Glomerular endothelial cell (primary cell): Measurements from ENCODE around the gene ATP2A3. TPM values are rescaled to one million over a fixed set of nuclear protein-coding genes. Genes with fewer than 3 reads are reported as not detected.

Experiments used
- DNase-seq: peaks from one replicate; pipeline ENCODE4 v3.0.0-alpha.2; 2011; ENCODE audit warnings: low read depth, low spot score; ENCODE audit errors: extremely low read depth
- total RNA-seq: library from RNA; depleted of rRNA; stranded (reverse); fragments of >200 nt; gene quantifications from 2 replicates; pipeline ENCODE4 v1.2.3, GENCODE V29; 2015

The ATP2A3 gene
- total RNA-seq, 1 donor from 2014 or later: 0.53 TPM

DNA sequence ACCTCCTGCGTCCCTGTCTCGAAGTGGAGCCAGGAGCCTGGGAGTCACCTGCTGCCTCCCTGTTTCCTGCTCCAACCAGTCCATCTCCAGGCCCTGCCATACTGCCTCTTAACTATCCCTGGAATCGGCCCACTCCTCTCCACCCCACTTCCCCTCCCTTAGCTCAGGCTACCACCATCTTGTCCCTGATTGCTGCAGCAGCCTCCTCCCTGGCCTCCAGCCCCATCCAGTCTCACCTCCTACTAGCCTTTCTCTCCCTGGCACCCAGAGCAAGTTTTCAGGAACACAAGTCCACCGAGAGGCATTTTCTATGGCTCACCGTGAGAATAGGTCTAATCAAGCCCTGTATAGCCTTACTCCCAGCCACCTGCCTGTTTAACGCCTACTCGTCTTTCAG, 70.5 kb downstream of the ATP2A3 start:
- no peak for DNase-seq

DNA sequence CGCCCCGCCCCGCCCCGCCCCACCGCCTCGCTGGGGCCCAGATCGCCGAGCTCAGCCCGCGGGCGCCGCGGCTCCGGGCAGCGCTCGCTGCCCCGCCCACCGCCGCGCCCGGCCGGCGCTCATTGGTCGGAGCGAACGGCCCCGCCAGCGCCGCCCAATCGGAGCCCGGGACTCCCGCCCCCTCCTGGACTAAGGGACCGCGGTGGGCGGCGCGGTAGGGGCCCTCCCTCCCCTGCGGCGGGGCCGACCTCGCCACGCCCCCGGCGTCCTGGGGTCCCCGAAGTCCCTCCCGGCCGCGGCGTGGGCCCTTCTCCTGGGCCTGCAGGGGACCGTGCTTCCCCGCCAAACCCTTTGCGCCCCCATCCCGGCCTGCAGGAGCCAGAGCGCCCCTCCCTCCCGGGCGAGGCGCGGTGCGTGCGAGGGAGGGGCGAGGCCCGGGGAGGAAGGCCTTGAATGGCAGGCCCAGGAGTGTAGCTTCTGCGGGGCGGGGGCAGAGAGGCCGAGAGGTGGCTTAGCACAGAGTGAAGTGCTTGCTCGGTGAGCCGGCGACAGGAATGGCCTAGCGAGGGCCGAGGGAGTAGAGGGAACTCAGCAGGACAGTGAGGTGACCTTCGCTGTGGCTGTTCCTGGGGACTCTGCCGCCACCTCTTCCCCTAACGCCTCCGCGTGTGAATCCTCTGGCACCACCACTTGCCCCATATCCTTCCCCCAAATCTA, 71.1 kb downstream of the ATP2A3 start, which contains the start of gene CAMKK1:
TSS of gene CAMKK1 (minus strand) at position 51 of the 717 bp plus-strand sequence. CDS start 7,366 bp downstream, outside the sequence.
- DNase-seq: no peak

DNA sequence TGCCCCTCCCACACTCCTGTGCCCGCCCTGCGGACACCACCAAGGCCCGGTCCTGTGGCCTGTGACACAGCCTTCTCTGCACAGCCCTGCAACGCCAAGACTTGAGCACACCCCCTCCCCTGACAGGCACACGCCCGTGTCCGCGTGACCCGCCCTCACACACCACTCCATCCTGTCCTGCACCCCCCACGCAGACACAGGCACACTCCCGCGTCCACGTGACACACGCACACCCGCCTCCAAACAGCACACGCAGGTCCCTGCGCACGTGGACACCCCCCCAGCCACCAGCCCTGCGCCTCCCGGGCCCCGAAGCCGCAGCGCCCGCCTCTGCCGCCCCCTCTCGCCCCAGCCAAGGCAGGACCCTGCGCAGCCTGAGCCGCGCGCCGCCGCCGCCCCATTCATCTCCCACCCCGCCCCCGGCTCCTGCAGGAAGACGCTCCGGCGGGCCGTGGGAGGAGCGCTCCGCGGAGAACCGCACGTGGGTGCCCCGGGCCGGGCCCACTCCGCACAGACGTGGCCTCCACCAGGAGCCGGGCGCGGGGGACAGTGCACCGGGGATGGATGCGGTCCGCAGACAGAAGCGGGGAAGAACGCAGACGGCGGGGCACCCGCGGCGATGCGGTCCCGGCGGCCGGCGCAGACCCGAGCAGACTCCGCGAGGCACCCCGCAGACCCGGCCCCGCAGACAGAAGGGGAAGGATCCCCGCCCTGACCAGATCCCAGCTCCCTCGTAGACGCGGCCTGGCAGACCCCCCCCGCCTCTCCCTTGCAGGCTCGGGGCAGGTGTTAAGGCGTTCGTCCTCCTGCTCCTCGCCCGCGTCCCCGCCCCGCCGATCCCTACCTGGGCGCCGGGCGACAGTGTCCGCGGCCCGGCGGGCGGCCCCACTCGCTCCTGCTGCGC, 71.9 kb downstream of the ATP2A3 start:
- no peak for DNase-seq

DNA sequence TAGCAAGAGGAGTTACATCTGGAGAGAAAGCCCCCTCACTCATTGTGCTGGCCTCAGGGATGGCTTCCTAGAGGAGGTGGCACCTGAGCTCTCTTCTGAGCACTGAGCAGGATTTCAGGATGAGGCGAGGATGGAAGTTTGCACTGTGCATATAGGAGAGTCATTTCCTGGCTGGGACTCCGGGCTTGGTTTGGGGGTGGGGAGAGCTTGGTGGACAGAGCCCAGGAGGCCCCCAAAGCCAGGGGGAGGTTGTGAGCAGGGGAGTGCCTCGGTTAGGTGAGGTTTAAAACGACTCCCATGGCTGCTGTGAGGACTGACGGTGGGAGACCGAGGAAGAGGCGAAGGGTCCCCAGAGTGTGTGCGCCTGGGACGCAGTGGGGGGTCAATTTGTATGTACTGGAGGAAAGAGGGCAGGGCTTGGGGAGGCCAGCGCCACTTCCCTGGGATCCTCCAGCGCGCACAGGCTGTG, 72.6 kb downstream of the ATP2A3 start:
- no peak for DNase-seq

DNA sequence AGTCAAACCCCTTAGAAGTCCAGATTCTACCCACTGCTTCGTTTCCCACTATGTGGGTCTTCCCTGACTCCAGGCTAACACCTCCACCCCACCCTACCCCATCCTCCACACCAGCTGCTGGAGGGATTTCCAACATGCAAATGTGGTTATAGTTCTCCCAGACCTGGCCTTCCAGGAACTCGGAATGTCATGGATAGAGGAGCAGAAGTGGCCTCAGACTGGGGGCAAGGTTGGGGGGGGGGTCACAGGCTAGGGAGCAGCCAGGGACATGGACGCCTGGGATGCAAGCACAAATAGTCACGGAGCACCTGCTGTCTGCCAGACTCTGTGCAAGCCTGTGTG, 73.4 kb downstream of the ATP2A3 start:
- no peak for DNase-seq

DNA sequence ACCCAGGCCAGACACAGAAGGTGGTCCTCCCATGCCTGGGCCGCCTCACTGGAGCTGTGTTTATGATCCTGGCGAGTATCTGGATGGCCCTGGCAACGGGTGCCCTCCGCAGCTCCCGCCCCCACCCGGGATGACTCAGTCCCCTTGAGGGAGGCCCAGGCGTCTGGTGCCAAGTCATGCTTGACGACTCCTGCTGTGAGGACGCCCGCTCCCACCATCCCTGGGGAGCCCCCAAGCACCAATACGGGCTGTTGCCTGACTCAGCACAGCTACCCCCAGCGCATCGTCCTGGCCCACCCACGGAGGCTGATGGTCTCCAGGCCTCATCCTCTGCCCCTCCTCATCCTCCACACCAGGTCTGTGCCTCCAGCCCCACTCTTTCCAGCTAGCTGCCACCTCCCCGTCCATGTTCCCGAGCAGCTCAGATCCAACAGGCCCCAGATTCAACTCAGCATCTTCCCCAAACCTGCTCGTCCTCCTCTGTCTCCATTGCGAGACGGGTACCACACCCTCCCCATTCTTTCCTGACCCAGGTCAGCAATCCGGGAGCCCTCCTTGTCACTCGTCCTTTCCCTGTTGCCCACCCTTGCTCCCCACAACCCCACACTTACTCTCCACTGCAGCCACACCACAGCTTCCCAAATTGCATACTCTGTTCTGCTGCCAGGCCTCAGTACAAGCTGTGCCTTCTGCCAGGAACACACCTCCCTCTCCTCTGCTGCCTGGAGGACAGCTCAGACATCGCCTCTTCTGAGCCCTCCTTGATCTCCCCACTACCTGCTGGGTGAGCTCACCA, 74.0 kb downstream of the ATP2A3 start:
- no peak for DNase-seq

DNA sequence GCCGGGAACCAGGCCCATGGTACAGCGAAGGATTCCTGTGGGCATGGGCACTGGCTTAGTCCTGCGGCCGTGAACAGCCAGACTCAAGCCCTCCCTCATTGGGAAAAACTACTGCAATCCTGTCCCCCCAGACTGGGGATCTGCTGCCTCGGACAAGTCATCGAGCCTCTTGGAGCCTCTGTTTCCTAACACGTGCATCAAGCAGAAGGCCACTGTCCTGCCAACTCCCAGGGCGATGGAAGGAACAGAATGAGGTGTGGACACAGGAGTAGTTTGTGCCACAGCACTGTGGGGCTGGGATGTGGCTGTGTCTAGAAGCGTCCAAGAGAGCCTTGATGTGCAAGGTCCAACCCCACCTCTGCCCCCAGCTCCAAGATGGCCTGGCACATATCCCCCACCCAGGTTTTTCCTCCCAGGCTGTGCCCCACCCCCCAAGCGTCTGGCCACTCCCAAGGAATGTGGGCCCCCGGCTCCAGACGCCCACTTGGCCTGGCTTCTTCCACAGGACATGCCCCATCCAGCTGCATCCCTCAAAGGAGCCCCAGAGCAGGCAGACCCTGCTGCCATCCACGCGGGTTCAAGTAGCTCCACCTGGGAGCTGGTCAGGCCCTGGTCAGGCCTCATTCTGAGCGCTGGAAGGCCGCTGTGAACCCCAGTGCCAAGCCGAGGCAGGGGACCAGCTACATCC, 74.8 kb downstream of the ATP2A3 start:
- DNase-seq: no peak

DNA sequence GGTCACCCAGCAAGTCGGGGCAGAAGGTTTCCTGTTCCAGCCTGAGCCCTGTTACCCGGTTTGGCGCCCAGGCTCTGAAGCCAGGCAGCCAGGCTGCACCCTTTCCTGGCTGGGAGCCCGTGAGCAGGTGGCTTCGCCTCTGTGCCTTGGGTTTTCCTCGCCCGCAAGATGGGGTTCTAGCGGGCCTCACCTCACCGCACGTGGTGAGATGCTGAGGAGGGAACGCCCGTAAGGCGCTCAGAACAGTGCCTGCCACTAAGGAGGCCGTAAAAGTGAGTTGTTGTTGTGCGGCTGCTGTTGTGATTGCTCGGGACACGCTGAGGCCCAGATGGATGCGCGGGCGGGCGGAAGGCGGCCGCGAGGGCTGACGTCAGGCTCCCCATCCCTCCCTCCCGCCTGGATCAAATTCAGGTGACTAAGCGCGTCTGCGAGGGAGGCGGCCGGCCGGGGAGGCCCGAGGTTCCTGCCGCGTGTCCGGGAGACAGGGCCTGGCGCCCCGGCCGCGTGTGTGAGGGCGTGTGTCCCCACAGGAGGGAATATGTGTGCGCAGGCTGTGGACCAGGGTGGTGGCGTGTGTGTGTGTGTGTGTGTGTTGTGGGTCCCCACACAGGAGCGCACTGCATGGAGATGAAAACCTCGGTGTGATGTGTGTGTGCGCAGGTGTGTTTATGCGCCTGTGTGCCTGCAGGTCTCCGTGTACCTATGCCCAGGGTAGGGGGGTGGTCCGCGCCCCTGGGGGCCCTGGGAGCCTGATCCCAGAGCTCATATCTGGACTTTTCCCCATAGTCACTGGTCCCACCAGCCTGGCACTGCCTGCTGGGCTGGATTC, 75.7 kb downstream of the ATP2A3 start:
- DNase-seq: no peak

DNA sequence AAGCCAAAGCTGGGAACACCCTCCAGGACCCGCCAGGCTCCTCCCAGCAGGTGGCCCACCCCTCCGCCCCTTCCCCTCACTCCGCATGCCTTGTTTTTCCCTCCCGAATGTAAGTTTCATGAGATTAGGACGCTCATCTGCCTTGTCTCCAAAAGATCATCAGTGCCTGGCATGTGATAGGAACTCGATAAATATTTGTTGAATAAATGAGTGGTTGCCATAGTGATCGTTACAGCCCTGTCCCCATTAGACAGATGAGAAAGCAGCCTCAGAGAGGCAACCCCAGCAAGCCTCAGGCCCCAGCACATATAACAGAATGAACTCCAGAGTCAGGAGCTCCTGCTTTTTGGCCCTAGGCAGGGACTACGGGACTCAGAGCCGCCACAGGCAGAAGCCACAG, 76.4 kb downstream of the ATP2A3 start:
- DNase-seq: no peak

DNA sequence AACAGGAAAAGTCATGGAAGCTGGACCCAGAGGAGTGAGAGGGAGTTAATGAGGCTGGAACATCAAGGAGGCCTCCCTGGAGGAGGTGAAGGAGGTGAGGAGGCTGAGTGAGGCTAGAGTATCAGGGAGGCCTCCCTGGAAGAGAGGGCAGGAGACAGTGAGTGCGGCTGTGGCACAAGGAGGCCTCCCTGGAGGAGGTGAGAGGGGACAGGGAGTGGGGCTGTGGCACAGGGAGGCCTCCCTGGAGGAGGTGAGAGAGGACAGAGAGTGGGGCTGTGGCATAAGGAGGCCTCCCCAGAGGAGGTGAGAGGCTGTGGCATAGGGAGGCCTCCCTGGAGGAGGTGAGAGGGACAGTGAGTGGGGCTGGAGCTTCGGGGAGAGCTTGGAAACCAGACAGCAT, 76.8 kb downstream of the ATP2A3 start:
- DNase-seq: no peak

DNA sequence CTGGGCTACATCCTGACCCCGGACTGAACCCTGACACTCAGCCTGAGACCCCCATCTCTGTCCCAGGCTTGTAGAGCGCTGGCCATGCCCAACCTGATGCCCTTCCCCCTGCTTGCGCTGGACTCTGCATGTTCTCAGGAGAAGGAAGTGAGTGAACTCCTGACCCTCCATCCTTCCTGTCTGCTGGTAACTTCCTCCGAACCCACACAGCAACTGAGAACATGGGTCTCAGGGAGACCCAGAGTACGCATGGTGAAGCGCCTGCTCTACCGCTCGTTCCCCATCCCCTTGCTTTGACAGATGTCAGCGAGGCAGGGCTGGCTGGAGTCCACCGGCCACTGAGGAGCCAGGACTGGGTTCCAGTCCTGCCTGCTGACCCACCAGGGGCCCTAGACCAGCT, 77.5 kb downstream of the ATP2A3 start:
- no peak for DNase-seq

DNA sequence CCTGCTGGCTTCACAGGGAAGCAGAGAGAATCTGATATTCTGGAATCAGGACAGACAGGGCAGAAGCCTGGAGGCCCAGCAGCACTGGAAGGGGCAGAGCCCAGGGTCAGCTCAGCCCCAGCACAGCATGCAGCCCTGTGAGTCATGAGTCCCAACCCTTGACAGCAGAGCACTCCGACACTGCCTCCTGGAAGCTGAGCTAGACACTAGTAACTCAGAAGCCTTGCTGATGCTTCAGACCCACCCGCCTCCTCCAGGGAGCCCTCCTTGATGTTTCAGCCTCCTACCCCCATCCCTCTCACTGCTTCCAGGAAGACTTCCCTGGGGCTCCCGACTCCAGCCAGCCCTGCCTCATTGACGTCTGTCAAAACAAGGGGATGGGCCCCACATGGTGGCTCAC, 78.3 kb downstream of the ATP2A3 start:
- DNase-seq: no peak

DNA sequence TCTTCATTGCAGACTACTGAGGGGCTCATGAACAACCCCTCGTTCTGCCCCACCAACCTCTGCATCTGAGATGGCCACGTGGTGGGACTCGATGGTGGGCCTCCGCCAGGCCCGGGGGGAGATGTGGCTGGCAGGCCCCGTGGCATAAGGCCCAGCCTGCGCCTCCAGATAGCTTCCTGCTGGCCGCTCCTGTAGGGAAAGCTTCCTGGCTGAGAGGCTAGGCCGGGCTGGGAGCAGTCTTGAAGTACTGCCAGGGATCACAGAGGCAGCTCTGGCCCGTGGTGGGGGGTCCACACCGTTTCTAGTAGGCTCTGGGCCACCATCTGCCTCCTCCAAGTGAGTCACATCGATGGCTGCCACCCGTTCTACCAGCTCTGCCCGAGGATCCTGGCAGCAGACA, 79.0 kb downstream of the ATP2A3 start:
- no peak for DNase-seq

DNA sequence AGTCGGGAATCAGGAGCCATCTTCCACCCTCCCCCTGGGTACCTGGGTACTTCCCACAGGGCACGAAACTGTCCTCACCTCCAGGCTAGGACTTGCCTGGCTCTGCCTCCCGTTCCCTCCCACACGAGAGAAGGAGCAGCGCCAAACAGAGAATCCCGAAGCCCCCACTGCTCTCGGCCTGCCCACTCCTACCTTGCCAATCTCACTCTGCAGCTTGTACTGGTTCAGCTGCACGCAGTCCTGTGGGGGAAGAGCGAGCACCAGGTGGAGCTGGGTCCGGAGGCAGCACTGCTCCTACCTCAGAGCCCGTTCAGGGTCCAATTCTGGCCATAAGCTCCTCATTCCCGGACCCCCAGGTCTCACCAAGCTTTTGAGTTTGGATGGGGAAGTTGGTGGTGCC, 80.0 kb downstream of the ATP2A3 start:
- no peak for DNase-seq

DNA sequence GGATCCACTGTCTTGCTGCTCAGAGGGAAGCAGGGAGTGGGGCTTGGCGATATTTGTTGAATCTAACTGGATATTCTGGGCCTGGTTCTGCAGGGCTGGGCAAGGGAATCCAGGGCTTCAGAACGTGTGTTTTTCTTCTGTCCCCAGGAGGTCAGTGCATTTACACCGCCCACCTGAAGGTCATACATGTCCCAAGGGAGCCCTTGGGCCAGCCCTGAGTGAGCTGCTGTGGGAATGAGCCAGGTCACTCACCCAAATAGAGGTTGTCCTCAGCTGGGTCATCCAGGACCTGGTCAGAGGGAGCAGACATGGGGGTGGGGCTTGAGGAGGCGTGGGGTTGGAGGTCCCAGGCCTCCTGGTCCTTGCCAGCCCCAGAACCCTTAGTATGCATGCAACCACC, 82.0 kb downstream of the ATP2A3 start:
- no peak for DNase-seq

DNA sequence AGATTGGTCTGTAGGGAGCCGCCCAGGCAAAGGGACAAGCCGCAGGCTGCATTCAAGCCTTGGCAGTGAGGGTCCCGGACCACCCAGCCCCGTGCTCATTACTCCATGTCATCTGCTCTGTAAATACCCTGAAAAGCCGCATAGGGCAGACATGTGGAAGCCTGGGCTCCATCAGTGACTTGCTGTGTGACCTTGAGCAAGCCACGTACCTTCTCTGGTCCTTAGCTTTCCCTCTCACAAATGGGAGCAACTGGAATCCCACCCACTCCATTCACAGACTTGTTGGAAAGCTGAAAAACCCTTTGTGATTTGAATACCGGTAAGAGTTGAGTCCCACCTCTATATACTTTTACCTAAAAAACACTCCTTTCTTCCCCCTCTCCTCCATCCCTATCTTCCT, 83.3 kb downstream of the ATP2A3 start:
- DNase-seq: no peak

DNA sequence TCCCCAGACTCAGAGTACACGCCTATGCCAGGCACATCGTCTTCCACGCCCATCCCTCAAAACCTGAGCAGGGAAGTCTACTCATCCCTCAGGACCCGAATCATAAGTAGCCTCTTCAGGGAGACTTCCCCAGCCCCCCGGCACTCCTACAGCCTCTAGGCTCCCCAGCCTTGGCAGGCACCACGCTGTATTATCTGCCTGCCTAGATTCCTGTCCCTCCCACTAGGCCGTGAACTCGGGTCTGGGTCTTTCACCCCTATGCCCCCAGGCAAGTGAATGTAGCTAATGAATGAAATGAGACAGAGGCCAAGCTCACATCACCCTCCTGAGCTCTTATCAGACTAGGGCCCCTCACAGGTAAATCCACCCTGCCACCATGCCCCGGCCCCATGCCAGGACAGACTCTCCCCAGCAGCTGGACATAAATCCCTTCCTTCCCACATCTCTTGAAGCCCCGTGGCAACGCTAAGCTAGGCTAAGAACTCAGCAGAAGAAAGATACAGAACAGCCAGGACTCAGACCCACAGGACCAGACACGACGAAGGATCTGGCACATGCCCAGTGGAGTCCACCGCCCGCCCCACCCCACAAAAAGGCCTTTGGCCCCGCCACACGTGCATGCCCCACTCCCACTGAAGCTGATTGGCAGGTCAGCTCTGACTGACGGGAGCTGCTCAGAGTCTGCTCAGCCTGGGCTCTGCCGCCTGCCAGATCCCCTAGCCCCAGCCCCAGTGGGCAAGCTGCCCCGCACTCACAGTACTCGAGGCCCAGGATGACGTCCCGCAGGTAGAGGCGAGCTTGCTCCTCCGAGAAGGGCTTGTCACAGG, 84.4 kb downstream of the ATP2A3 start:
- DNase-seq: no peak

DNA sequence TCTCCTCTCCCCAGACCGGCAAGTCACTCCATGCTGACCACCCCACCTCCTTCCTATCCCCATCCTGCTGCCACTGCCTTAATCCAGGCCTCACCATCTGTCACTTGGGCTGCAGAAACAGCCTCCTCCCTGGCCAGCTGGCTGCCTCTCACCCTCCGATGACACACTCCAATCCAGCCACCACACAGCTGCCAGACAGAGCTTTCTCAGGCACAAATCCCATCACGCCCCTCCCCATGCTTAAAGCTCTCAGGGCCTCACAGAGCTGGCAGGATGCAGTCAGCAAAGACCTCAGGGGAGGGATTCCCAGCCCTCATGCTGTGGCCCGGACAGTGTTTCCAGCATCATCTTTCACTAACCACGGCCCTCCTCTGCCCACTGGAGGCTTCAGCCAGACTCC, 85.1 kb downstream of the ATP2A3 start:
- no peak for DNase-seq

DNA sequence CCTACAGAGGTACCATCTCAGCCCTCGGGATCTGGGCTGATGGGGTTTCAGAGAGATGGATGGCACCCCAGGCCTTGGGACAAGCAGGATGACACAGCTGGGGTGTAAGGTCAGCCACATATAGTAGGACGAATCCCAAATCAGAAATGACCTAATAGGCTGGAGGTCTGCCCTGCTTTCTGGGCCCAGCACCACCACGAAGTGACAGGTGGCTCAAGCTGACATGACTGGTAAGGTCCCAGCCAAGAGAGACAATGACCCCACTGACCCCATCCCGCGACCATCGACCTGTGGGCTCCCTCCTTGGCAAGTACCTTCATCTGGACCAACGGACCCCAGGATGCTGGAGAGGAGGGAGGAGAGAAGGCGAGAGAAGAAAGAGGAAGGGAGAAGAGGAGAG, 87.0 kb downstream of the ATP2A3 start:
- DNase-seq: no peak
